HL-60/S4 treated with phorbol 12-myristate 13-acetate at 8.2 ng/mL for 4 days and 3 days (cell line): Measurements from ENCODE around the gene SEC61G.

Source experiments
- in situ Hi-C: fragments of 300-500 bp; cut with MboI; formaldehyde crosslinking; loops from 2 replicates; pipeline ENCODE4 v1.15.0; 2022; ENCODE audit warnings: low sequenced_read_pairs

Gene SEC61G

DNA sequence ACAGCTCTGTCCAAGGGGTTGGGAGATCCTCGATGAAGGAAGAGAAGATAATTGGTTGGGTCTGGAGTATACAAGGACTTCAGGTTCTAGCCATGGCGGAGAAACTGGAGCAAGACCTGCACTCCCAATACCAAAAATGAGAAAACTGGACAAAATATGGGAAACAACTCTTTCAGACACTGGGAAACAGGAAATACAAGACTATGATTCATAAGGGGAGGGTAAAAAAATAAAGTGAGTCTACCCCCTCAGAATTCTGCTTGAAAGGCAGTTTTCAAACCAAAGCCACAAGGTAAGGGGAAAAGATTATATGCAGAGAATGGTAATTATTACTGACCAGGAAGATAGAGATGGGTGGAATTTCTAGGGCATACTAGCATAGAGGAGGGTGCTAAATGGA lies 10.2 kb upstream of the SEC61G start:
- in situ Hi-C loops: no loop called here

DNA sequence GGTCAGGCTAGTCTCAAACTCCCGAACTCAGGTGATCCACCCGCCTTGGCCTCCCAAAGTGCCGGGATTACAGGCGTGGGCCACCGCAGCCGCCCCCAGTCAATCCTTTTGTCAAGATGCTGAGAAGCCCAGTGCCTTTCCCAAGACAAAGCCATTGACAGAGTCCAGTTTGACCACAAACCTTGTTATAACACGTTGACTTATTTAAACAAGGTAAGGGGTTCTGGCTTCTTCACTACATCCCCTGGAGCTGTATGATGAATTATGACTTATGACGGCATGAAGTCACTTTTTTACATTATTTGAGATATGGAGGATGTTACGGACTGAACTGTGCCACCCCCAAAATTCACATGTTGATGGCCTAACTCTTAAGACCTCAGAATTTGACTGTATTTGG lies 5.8 kb upstream of the SEC61G start:
- in situ Hi-C loops: no loop called here

DNA sequence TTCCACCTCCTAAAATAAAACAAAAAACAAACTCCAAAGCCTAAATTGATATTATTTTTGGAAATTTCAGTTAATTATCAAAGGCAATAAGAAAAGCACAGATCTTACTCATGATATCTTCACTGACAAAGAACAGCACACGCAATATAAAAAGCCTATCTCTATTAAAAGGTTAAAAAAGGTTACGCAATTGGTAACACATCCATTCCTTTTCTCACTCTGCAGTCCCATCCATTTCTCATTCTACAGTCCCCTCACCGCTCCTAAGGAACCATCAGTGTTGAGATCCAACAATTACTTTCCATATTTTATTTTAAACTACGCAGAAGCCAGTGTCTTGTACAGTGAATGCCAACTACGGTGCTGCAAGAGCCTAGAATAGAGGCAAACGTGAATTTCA lies 1.3 kb downstream of the SEC61G start:
- in situ Hi-C loops: no loop called here

DNA sequence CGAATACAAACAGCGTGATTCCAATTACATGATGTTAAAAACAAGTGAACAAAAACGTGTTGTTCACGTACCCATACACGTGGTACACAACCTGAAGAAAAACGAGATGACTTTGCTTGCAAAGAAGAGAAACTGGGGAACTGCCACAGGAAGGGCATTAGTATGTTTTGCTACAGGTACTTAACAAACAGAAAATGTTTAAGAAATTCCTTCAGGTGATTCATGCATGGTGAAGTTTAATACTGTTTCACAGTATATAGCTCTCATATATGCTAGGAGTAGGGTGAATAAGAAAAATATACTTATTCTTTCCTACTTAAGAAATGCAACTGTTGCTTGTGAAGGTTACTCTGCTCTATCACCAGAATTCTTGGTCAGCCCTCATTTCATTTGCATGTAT lies 9.8 kb downstream of the SEC61G start:
- in situ Hi-C loops: no loop called here

DNA sequence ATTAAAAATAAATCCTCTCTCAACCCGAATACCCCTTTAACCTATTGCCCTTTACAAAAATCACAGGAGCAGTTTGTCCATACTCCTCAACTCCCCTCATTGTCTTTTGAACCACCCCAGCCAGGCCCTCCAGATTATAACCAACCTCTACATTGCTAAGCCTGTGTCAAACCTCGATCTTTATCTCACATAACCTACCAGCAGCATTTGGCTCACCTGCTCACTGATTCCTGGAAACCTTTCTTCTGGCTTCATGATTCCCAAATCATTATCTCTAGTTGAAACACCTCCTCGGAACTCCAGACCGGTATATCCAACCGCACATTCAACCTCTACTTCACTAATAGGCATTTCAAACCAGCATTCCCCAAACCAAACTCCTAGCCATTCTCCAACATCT lies 11.8 kb downstream of the SEC61G start:
- in situ Hi-C loops: no loop called here

DNA sequence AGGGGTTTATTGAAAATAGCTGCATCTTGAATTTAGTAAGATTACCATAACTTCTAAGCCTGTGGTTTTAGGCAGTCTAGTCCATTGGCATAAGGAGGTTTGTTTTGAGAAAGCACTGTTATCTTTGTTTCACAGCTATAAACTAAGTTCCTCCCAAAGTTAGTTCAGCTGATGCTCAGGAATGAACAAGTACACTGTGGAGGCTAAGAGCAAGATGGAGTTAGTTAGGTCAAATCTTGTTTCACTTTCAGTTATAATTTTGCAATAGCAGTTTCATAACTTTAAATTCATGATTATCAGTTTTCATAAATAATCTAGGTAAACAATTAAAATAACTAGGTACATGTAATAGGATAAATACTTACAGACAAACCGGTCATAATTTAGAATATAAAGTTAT lies 15.4 kb downstream of the SEC61G start:
- in situ Hi-C loops: no loop called here

DNA sequence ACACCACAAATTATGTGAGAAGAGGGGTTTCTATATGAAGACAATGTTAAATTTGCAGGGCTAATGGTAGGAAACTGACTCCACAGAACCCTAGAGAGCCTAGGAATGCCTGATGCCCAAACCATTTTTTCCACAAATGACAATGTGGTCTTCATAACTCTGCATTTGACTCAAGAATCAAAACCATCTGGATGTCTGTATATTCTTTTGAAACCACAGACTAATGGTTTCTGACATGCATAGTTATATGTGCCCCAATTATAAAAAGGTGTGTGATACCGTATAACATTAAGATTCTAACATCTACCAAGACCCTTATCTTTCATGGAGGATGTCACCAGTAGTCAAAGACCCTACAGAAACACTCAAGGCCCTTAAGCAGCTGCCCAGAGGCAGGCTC lies 20.3 kb downstream of the SEC61G start:
- in situ Hi-C loops: no loop called here

DNA sequence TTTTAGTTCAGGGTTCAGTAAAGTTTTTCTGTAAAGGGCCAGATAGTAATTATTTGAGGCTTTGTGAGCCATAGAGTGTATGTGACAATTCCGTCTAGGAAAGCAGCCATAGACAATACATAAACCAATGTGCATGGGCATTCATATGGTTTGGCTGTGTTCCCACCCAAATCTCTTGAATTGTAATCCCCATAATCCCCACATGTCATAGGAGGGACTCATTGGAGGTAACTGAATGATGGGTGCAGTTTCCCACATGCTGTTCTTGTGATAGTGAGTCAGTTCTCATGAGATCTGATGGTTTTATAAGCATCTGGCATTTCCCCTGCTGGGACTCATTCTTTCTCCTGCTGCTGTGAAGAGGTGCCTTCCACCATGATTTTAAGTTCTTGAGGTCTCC lies 29.9 kb downstream of the SEC61G start:
- in situ Hi-C loops: no loop called here

DNA sequence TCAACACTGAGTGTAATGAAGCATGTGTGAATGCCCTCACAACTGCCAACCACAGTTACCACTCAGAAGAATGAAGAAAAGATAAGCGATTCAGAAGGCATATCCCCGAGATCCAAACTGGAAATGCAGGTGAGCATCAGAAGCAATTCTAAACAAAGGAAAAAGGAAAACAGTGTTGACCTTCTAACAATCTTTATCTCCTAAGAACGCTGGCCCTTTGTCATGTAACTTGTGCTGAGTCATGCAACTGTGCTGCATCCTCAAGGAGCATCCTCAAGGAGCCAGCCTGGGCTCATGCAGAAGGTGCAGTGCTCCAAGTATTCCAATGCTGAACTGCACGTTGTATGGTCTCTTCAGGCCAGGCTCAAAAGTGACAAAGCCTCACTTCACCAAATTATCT lies 30.6 kb downstream of the SEC61G start:
- in situ Hi-C loops: no loop called here

DNA sequence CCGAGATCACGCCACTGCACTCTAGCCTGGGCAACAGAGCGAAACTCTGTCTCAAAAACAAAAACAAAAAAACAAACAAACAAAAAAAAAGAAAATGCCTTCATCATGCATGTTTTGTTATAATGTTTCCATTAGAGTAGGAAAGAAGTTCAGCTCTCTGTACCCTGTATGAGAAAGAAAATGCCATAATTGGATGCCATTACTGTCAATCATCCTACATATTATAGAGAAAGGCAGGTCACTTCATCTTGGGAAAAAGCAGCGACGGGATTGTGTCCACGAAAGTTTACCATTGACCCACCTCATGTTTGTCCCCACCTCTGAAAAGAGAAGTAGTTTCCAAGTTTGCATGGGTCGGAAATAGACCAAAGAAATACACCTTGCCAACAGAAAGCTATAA lies 33.8 kb downstream of the SEC61G start:
- in situ Hi-C loops: no loop called here

DNA sequence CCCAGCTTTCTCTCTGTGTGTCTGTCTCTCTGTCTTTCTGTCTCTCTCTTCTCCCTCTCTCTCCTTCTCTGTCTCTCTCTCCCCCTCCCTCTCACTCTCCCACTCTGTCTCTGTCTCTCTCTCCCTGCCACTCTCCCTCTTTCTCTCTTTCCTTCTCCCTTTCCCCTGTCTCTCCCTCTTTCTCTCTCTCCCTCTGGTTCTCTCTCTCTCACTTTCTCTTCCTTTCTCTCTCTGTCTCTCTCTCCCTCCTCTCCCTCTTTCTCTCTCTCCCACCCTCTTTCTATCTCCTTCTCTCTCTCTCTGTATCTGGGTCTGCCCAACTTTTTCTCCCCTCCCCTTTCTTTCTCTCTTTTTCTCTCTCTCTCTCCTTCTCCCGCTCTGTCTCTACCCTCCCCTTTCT lies 36.5 kb downstream of the SEC61G start:
- in situ Hi-C loops: no loop called here

DNA sequence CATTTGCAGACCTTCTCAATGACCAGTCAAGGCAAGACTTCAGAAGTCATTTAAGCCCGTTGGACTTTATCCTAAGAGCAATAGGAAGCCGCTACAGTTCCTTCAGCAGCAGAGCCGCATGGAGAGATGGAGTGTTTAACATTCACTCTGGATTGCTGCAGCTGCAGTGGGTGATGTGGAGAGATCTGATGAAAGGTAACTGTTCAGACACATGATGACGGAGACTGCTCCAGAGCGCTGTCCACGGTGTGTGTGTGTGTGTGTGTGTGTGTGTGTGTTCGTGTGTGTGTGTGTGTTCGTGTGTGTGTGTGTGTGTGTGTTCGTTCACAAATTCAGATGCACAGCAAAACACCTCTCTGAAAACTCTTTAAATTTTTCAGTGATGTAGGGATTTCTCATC lies 37.0 kb downstream of the SEC61G start:
- in situ Hi-C loops: no loop called here

DNA sequence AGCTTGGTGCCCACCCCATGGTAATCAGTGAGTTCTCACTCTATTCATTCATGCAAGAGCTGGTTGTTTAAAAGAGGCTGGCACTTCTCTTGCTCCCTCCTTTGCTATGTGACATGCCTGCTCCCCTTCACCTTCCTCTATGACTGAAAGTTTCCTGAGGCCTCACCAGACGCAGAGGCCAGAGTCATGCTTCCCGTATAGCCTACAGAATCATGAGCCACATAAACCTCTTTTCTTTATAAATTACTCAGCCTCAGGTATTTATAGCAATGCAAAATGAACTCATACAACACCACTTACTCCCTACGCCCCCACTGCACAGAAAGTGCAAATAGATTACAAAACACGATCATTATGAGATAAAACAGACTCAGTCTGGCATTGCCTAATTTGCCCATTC lies 39.0 kb downstream of the SEC61G start:
- in situ Hi-C loops: no loop called here

DNA sequence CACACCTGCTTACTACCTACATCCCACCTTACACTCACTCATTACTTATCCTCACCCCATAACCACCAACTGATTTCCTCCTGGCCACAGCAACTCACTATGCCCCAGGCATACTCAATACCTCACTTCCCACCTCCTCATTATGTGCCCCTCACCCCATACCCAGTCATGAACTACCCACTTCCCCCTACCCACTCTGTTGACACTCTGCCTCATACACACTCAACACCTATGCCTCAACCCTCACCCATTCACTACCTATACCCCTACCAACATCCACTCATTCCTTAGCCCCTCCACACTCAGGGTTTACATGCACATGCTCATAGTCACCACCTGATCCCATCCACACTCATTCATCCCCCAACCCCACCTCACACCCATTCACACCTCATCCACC lies 39.6 kb downstream of the SEC61G start:
- in situ Hi-C loops: no loop called here

DNA sequence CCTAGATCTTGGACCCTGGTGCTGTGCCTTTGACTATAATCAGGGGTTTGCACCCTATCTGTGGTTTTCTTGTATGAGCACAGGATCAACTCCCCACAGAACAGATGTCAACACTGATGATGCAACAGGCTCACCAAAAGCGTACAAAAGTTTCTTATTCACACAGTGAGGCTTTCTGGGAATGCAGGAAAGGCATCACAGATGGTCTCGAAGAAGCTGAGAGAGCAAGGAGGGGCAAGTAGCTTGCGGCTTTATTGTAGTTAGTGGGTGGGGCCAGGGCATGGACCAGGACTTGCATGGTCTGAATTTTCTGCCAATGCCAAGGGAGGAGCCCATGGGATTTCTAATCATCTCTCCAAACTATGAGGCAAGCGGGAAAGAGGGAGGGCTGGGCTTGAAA lies 46.2 kb downstream of the SEC61G start:
- in situ Hi-C loops: no loop called here

DNA sequence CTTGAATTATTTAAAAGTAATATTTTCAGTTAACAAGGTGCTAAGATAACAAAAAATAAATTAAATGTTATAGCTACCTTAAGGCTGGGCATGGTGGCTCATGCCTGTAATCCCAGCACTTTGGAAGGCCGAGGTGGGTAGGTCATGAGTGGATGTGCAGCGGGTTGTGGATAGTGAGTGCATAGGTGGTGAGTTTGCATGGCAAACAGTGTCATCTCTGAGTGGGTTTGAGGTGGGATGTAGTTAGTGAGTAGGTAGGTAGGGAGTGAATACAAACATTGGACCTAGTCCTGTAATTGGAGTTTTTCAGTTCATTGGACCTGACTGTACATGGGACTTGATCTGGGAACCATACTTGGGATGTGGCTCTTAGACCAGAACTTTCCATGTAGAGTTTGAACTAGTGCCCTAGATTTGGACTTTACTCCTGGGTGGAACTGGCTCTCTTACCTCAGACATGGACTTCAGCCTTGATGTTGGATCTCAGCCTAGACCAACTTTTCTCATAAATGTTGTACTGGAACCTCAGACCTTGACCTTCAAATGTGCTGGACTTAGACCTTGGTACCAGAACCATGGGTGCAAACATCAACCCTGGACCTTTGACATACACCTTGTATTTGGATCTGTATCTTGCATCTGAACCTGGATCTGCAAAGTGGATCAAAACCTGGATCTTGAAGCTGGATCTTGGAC lies 47.0 kb downstream of the SEC61G start:
- in situ Hi-C loops: no loop called here

DNA sequence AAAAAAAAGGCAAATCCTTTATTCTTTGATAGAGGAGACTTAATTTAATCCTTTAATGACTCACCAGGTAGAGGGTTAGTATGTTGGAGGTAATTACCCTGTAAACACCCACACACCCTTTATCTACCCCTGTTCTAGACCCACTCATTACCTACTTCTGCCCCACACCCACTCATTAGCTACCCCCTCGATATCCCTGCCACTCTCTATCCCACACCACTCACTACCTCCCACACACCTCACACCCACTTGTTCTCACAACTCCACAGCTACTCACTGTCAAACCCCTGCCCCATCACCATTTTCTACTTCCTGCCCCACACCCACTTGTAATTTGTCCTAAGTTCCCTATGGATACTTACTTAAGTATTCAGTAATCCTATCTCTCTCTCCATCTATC lies 49.7 kb downstream of the SEC61G start:
- in situ Hi-C loops: no loop called here

DNA sequence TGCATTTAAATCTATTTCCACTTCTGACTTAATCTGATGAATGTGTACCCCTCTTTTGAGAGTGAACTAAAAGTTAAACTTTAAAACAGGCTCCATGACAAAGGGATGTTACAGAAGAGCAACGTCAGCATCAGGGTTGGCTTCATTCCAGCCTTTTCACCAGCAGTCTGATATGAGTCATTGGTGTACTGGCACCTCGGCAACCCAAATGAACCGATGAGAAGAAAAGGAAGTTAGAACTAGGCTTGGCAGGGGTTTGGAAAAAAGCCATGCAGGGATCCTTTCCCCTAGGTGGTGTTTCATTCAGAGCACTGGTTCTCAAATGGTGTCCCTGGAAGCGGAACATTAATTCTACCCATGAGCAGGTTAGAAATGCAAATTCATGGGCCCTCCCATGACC lies 53.6 kb downstream of the SEC61G start:
- in situ Hi-C loops: no loop called here

DNA sequence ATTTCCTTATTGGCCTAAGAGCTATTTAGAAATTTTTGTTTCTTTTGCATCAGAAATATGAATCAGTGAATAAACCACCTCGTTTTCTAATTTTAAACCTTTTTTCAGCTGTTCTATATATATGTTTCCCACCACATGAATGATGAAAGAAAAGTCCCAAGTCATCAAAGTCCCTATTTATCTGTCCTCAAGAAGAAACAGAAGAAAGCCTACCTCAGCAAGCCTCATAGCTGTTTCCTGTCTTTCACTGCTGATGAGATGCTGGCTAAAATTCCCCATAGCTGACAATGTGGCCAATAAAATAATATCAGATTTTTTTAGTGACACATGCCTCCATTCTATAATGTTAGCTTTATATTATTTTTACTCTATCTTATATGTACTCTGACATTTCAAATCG lies 54.2 kb downstream of the SEC61G start:
- in situ Hi-C loops: no loop called here
